ENCODE measurements around the gene SEZ6L.

SEZ6L gene

GRCh38 chr22:26199665-26200064 is 30.4 kb downstream of the SEZ6L start:
- TF ChIP-seq, protein P1, sequence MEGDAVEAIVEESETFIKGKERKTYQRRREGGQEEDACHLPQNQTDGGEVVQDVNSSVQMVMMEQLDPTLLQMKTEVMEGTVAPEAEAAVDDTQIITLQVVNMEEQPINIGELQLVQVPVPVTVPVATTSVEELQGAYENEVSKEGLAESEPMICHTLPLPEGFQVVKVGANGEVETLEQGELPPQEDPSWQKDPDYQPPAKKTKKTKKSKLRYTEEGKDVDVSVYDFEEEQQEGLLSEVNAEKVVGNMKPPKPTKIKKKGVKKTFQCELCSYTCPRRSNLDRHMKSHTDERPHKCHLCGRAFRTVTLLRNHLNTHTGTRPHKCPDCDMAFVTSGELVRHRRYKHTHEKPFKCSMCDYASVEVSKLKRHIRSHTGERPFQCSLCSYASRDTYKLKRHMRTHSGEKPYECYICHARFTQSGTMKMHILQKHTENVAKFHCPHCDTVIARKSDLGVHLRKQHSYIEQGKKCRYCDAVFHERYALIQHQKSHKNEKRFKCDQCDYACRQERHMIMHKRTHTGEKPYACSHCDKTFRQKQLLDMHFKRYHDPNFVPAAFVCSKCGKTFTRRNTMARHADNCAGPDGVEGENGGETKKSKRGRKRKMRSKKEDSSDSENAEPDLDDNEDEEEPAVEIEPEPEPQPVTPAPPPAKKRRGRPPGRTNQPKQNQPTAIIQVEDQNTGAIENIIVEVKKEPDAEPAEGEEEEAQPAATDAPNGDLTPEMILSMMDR (IDR thresholded peaks at IDR 0.05; ENCODE audit: low read depth, low read length, poor library complexity, severe bottlenecking): no peak
- TF ChIP-seq EZH2phosphoT487 (IDR thresholded peaks at IDR 0.05; ENCODE audit: borderline replicate concordance, low read length): no peak
- Histone ChIP-seq H3K79me2 (ENCODE audit: control insufficient read depth, low read length) (no peaks in the 10 kb centered on the region), H3K27ac (ENCODE audit: low read depth, low read length) (no peak overlapping the region), H3K9me3 (ENCODE audit: control insufficient read depth, insufficient read depth, low read length) (no peaks in the 10 kb centered on the region), H3K4me2 (ENCODE audit: low read length) (no peak overlapping the region), H3K4me3 (ENCODE audit: low read length) (no peak overlapping the region), H3K9me2 (replicated peaks; ENCODE audit: control insufficient read depth, low read length) (no peaks in the 10 kb centered on the region), H3K4me1 (ENCODE audit: control insufficient read depth, low read length) (no peaks in the 10 kb centered on the region), H3K27me3 (ENCODE audit: control insufficient read depth, low read length) (0 out of 2 replicates have a peak, but pooled peaks cover 3% of the 10 kb centered on the region), H3K36me3 (ENCODE audit: control insufficient read depth, low read length) (no peaks in the 10 kb centered on the region), H3F3A (ENCODE audit: control insufficient read depth, insufficient read depth) (no peaks in the 10 kb centered on the region), H4K20me1 (ENCODE audit: control insufficient read depth, insufficient read depth, low read depth, low read length) (no peaks in the 10 kb centered on the region)

DNA sequence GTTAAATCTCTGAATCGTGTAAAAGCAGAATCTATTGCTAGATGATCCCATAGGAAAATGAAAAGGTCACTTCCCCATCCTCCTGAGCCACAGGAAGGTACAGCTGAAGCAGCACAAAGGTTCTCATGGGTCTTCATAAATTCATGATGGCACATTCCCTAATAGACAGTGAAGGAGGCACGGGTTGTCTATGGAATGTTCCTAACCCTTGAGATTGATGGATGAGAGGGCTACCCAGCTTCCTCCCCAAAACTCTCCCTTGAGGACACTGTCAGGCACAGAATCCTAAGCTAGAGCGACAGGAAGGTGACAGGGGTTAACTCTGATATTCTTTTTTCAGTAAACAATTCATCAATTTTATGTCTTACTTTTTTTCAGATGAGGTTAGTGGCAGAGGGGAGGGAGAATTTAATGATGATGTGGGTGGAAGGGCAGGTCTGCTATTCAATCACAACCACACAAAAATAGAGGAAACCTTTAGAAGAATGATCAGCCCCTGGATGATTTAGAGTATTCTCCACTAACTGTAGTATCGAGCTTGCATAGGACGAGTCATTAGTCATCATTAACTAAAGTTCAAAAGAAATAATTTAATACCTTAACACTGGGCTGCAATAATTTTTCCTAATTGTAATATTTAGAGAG is 33.1 kb downstream of the SEZ6L start:
- no peak overlapping the region for H3K4me2 ChIP-seq (ENCODE audit: low read length)
- TF ChIP-seq, protein P1 (IDR thresholded peaks at IDR 0.05; ENCODE audit: low read depth, low read length, poor library complexity, severe bottlenecking): no peak
- TF ChIP-seq EZH2phosphoT487 (IDR thresholded peaks at IDR 0.05; ENCODE audit: borderline replicate concordance, low read length): no peak
- no peaks in the 10 kb centered on the region for H3K79me2 ChIP-seq (ENCODE audit: control insufficient read depth, low read length)
- H3K9me3 ChIP-seq (ENCODE audit: control insufficient read depth, insufficient read depth, low read length): no peaks in the 10 kb centered on the region
- no peaks in the 10 kb centered on the region for H3K36me3 ChIP-seq (ENCODE audit: control insufficient read depth, low read length)
- 0 out of 2 replicates have a peak, but pooled peaks cover 3% of the 10 kb centered on the region for H3K27me3 ChIP-seq (ENCODE audit: control insufficient read depth, low read length)
- no peaks in the 10 kb centered on the region for H3K9me2 ChIP-seq (replicated peaks; ENCODE audit: control insufficient read depth, low read length)
- no peaks in the 10 kb centered on the region for H3K4me1 ChIP-seq (ENCODE audit: control insufficient read depth, low read length)
- H3F3A ChIP-seq (ENCODE audit: control insufficient read depth, insufficient read depth): no peaks in the 10 kb centered on the region
- no peak overlapping the region for H3K27ac ChIP-seq (ENCODE audit: low read depth, low read length)
- H3K4me3 ChIP-seq (ENCODE audit: low read length): no peak overlapping the region
- H4K20me1 ChIP-seq (ENCODE audit: control insufficient read depth, insufficient read depth, low read depth, low read length): no peaks in the 10 kb centered on the region

DNA sequence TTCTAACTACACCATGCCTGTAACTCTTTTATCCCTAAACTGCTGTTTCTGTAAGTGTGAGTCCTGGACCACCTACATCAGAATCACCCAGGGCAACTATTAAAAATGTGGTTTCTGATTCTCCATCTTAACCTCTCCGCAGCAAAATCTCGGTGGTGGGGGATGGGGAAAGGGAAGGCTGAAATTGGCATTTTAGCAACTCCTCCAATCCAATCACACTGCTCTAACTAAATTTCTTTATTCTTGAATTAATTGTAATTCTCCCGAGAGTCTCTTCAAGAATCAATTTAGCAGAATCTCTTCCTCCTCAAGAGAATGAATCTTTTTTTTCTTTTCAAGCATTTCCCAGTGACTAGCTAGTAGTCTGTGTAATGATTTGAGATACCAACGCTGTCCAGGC is 36.2 kb downstream of the SEZ6L start:
- Histone ChIP-seq H3K9me3 (ENCODE audit: control insufficient read depth, insufficient read depth, low read length) (no peaks in the 10 kb centered on the region), H3F3A (ENCODE audit: control insufficient read depth, insufficient read depth) (no peaks in the 10 kb centered on the region), H3K9me2 (replicated peaks; ENCODE audit: control insufficient read depth, low read length) (no peaks in the 10 kb centered on the region), H3K27me3 (ENCODE audit: control insufficient read depth, low read length) (0 out of 2 replicates have a peak, but pooled peaks cover 3% of the 10 kb centered on the region), H3K79me2 (ENCODE audit: control insufficient read depth, low read length) (no peaks in the 10 kb centered on the region), H3K36me3 (ENCODE audit: control insufficient read depth, low read length) (no peaks in the 10 kb centered on the region), H3K4me3 (ENCODE audit: low read length) (no peak overlapping the region), H4K20me1 (ENCODE audit: control insufficient read depth, insufficient read depth, low read depth, low read length) (no peaks in the 10 kb centered on the region), H3K27ac (ENCODE audit: low read depth, low read length) (no peak overlapping the region), H3K4me1 (ENCODE audit: control insufficient read depth, low read length) (no peaks in the 10 kb centered on the region), H3K4me2 (ENCODE audit: low read length) (no peak overlapping the region)
- TF ChIP-seq, protein P1 (IDR thresholded peaks at IDR 0.05; ENCODE audit: low read depth, low read length, poor library complexity, severe bottlenecking): no peak
- no peak for TF ChIP-seq EZH2phosphoT487 (IDR thresholded peaks at IDR 0.05; ENCODE audit: borderline replicate concordance, low read length)
